Mesendoderm (in vitro differentiated cells): ENCODE measurements around the gene ERI3.

ENCODE experiments used
- DNase-seq: peaks from one replicate; pipeline ENCODE4 v3.0.0; 2013
- H2AK5ac ChIP-seq: 2 replicates; pipeline ENCODE4 v1.6.1; 2013; ENCODE audit warnings: low read length, inconsistent platforms
- H2BK120ac ChIP-seq: 2 replicates; pipeline ENCODE4 v1.6.1; 2013; ENCODE audit warnings: low read depth, mild to moderate bottlenecking, low read length, moderate library complexity, mixed read lengths
- H2BK15ac ChIP-seq: replicated peaks from 2 replicates; pipeline ENCODE4 v1.6.1; 2013; ENCODE audit warnings: low read depth, mild to moderate bottlenecking, moderate library complexity
- H2BK5ac ChIP-seq: 2 replicates; pipeline ENCODE4 v1.6.1; 2013; ENCODE audit warnings: low read length, inconsistent platforms
- H3K18ac ChIP-seq: 2 replicates; pipeline ENCODE4 v1.6.1; 2013; ENCODE audit warnings: mild to moderate bottlenecking, low read length, mixed read lengths
- H3K23ac ChIP-seq: one replicate; pipeline ENCODE4 v1.6.1; 2013; ENCODE audit warnings: low read length
- H3K27ac ChIP-seq: 2 replicates; pipeline ENCODE4 v1.5.1; 2013; ENCODE audit warnings: low read depth, mild to moderate bottlenecking, inconsistent platforms, low read length, moderate library complexity
- H3K27me3 ChIP-seq: 2 replicates; pipeline ENCODE4 v1.6.1; 2013; ENCODE audit warnings: low read length, control low read depth, mild to moderate bottlenecking, inconsistent platforms; ENCODE audit not compliant: insufficient read depth, poor library complexity
- H3K36me3 ChIP-seq: 2 replicates; pipeline ENCODE4 v1.6.1; 2013; ENCODE audit warnings: low read length, inconsistent platforms; ENCODE audit not compliant: control insufficient read depth, insufficient read depth
- H3K4ac ChIP-seq: one replicate; pipeline ENCODE4 v1.6.1; 2013; ENCODE audit warnings: low read depth, mild to moderate bottlenecking, low read length, moderate library complexity
- H3K4me1 ChIP-seq: 2 replicates; pipeline ENCODE4 v1.6.1; 2013; ENCODE audit warnings: low read depth, low read length, inconsistent platforms; ENCODE audit not compliant: control insufficient read depth
- H3K4me2 ChIP-seq: 2 replicates; pipeline ENCODE4 v1.6.1; 2013; ENCODE audit warnings: low read length
- H3K4me3 ChIP-seq: 2 replicates; pipeline ENCODE4 v1.5.1; 2013; ENCODE audit warnings: mild to moderate bottlenecking, low read length
- H3K56ac ChIP-seq: one replicate; pipeline ENCODE4 v1.6.1; 2013; ENCODE audit warnings: low read length
- H3K79me1 ChIP-seq: 2 replicates; pipeline ENCODE4 v1.6.1; 2013; ENCODE audit warnings: low read length, inconsistent platforms
- H3K79me2 ChIP-seq: 2 replicates; pipeline ENCODE4 v1.6.1; 2013; ENCODE audit warnings: mild to moderate bottlenecking, low read length; ENCODE audit not compliant: control insufficient read depth, insufficient read depth
- H3K9ac ChIP-seq: 2 replicates; pipeline ENCODE4 v1.6.1; 2013; ENCODE audit warnings: low read length, inconsistent platforms
- H4K5ac ChIP-seq: one replicate; pipeline ENCODE4 v1.6.1; 2013; ENCODE audit warnings: low read length
- H4K8ac ChIP-seq: one replicate; pipeline ENCODE4 v1.6.1; 2013; ENCODE audit warnings: low read depth, mild to moderate bottlenecking, control low read depth, low read length, moderate library complexity
- WGBS: extraction: QIAGEN DNeasy Blood & Tissue Kit; methylation state at CpG from one replicate; pipeline ENCODE4 v1.1.7; 2013; ENCODE audit warnings: low lambda C conversion rate, missing lambda C conversion rate; ENCODE audit not compliant: insufficient coverage; ENCODE audit errors: extremely low coverage; 5-methylcytosine and 5-hydroxymethylcytosine counted together

Gene ERI3

DNA sequence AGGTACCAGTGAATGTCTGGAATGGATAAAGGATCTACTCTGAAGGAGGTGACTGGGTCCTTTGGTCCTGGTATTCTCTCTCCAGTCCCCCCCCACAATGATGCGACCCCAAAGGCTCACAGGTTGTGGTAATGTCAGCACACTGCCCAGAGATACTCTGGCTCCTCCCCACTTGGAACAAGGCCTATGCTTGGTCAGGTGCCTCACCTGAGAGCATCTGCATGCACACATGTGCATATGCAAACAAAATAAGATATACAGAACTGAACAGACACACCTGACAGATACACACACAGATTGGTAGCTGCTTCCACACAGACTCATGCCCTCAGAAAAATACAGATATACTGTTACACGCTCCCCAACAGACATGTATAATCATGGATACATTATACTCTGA lies 108.3 kb downstream of the ERI3 start:
- no CpG with 5 or more reads among the region's 2 CpGs for WGBS
- H4K8ac ChIP-seq, result no peak overlapping the region
- H2BK5ac ChIP-seq, result no peak overlapping the region
- no peak overlapping the region for H3K4me3 ChIP-seq
- peaks cover 3% of the 10 kb centered on the region for H3K79me1 ChIP-seq
- H3K4ac ChIP-seq, result no peak overlapping the region
- H3K27ac ChIP-seq, result no peak overlapping the region
- no peak overlapping the region for H3K23ac ChIP-seq
- H3K4me1 ChIP-seq, result peaks cover 16% of the 10 kb centered on the region
- no peak overlapping the region for H3K9ac ChIP-seq
- H2AK5ac ChIP-seq, result no peak overlapping the region
- DNase-seq, result no peak
- H3K18ac ChIP-seq, result no peak overlapping the region
- H4K5ac ChIP-seq, result no peak overlapping the region
- no peaks in the 10 kb centered on the region for H3K79me2 ChIP-seq
- H3K4me2 ChIP-seq, result no peak overlapping the region
- no peak overlapping the region for H3K56ac ChIP-seq
- H3K36me3 ChIP-seq, result no peaks in the 10 kb centered on the region
- H3K27me3 ChIP-seq, result no peaks in the 10 kb centered on the region
- no peak overlapping the region for H2BK15ac ChIP-seq
- no peak overlapping the region for H2BK120ac ChIP-seq

DNA sequence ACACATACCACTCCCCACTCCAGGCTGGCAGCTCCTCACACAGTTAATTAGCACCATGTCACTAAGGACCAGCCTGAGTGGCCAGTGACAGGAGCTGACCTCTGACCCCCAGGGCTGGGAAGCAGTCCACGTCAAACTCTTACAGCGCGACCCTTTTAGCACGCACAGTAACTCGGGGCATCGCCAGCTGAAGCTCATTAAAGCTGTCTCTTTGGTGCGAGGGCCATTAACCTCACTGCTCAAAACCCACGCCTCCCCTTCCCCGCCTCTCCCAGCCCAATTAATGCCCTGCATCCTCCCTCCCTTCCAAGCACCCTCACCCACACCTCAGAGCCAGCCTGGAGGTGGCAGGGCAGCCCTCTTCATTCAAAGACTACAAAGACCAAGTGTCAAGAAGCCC lies 110.1 kb downstream of the ERI3 start:
- no peaks in the 10 kb centered on the region for H3K79me2 ChIP-seq
- H4K8ac ChIP-seq, result no peak overlapping the region
- H2BK15ac ChIP-seq, result no peak overlapping the region
- H3K9ac ChIP-seq, result no peak overlapping the region
- H3K79me1 ChIP-seq, result peaks cover 3% of the 10 kb centered on the region
- peaks cover 29% of the 10 kb centered on the region for H3K4me1 ChIP-seq
- H3K56ac ChIP-seq, result peak overlapping the region; percentile 3
- no peak overlapping the region for H3K27ac ChIP-seq
- no peak overlapping the region for H3K4me3 ChIP-seq
- H3K18ac ChIP-seq, result no peak overlapping the region
- no peaks in the 10 kb centered on the region for H3K36me3 ChIP-seq
- WGBS, result no CpG with 5 or more reads among the region's 9 CpGs
- no peak overlapping the region for H2AK5ac ChIP-seq
- H2BK5ac ChIP-seq, result no peak overlapping the region
- H3K27me3 ChIP-seq, result no peaks in the 10 kb centered on the region
- no peak overlapping the region for H2BK120ac ChIP-seq
- peak overlapping the region; percentile 15 for H3K23ac ChIP-seq
- no peak overlapping the region for H3K4me2 ChIP-seq
- DNase-seq, result no peak
- H3K4ac ChIP-seq, result no peak overlapping the region
- no peak overlapping the region for H4K5ac ChIP-seq

DNA sequence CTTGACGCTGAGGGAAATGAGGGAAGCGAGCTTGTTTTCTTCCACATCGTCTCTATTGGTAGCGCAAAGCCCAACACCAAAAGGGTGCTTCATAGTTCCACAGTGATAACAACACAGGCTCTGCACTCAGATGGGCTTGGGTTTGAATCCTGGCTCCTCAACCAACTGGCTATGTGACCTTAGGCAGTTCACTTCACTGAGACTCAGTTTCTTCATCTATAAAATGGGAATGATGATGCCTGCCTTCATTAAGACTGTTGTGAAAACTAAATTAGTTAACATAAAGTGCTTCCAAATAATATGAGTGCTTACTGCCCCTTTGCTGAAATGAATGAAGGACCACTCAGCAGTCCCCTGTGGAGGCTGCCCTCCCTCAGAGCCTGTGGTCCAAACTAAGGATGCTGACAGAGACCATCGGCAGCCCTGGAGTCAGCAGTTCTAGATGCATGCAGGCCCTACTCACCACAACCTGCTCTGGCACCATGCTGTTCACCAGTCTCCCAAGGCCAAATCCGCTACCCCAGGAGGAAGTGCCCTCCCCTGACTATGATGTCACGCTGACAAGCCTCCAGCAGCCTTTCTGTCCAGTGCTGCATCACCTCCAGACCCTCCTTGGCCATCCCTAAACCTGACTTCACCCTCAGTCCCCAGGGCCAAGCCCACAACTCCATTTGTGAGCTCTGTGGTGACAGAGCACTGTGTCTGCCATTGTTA lies 111.1 kb downstream of the ERI3 start:
- Histone ChIP-seq H2BK120ac (no peak overlapping the region), H4K5ac (no peak overlapping the region), H3K4ac (no peak overlapping the region), H3K27ac (no peak overlapping the region), H3K56ac (peak overlapping the region; percentile 47), H2BK15ac (no peak overlapping the region), H3K4me3 (no peak overlapping the region), H3K18ac (no peak overlapping the region), H3K9ac (no peak overlapping the region), H3K79me2 (no peaks in the 10 kb centered on the region), H3K36me3 (no peaks in the 10 kb centered on the region), H2AK5ac (peak overlapping the region; percentile 51), H3K79me1 (peaks cover 3% of the 10 kb centered on the region), H2BK5ac (peak overlapping the region; percentile 66), H3K4me1 (peaks cover 33% of the 10 kb centered on the region), H4K8ac (no peak overlapping the region), H3K4me2 (no peak overlapping the region), H3K27me3 (no peaks in the 10 kb centered on the region), H3K23ac (no peak overlapping the region)
- no peak for DNase-seq
- no CpG with 5 or more reads among the region's 7 CpGs for WGBS

DNA sequence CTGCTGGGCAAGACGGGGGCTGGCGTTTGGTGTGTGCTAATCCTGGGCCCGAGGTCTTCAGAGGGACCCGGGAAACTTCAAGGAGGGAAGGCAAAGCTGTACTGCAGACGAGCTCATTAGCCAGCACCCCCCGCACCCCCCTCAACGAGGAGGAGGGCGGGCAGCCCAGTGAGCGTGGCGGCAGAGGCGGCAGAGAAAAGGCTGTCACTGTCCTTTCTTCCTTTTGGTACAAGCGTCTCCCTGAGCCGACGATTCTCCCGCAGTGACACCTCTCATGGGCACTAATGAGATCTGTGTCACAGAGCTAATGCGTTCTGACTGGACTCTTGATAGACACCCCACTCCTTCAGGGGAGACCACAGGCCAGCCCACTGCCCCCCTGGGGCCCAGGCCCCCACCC lies 112.3 kb downstream of the ERI3 start:
- H3K4me3 ChIP-seq, result no peak overlapping the region
- H2BK120ac ChIP-seq, result no peak overlapping the region
- H2BK5ac ChIP-seq, result peak overlapping the region; percentile 56
- H3K18ac ChIP-seq, result no peak overlapping the region
- no peak overlapping the region for H3K4me2 ChIP-seq
- H2BK15ac ChIP-seq, result no peak overlapping the region
- DNase-seq, result no peak
- H3K4me1 ChIP-seq, result peaks cover 39% of the 10 kb centered on the region
- no peak overlapping the region for H3K27ac ChIP-seq
- no CpG with 5 or more reads among the region's 16 CpGs for WGBS
- no peak overlapping the region for H2AK5ac ChIP-seq
- H3K79me1 ChIP-seq, result peaks cover 3% of the 10 kb centered on the region
- H3K27me3 ChIP-seq, result no peaks in the 10 kb centered on the region
- H3K56ac ChIP-seq, result peak overlapping the region; percentile 58
- H4K8ac ChIP-seq, result no peak overlapping the region
- no peaks in the 10 kb centered on the region for H3K36me3 ChIP-seq
- H3K23ac ChIP-seq, result no peak overlapping the region
- H3K9ac ChIP-seq, result no peak overlapping the region
- H4K5ac ChIP-seq, result no peak overlapping the region
- H3K4ac ChIP-seq, result no peak overlapping the region
- no peaks in the 10 kb centered on the region for H3K79me2 ChIP-seq

DNA sequence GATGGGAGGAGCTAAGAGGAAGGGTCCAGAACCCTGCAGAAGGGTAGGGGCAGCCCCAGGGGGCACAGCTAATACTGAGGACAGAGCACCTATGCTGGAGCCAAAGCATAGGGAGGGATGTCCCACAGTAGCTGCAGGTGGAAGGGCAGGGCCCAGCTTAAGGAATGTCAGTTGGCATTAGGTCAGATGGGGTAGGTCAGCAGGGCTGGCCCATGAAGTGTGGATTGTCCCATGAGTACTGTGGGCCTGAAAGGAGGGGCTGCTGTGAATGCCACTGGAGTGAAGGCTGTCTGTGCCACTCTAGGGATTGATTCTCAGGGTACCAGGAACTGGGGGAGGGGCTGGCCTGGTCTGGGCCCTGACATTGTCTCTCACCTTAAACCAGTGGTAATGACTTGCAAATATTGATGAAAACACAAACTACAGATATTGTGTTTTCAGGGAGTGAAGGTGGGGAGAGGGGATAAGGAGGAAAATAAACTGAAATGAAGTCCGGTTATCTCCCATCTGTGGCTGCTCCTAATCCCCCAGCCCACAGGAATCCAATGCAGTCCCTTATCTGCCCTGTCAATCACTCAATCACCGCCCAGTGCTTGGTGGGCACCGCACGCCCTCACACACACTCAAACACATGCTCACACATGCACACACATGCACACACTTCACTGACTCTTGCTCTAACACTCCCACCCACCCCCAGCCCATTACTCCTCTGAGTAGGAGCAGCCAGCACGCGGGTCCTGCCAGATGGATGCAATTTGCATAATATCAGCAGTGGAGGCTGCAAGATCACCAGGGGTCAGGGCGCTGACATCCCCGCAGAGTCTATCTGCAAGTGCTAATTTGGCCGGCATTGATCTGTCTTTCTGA lies 114.0 kb downstream of the ERI3 start:
- no CpG with 5 or more reads among the region's 9 CpGs for WGBS
- Histone ChIP-seq H3K27ac (peak overlapping the region; percentile 79), H3K4me2 (no peak overlapping the region), H3K36me3 (no peaks in the 10 kb centered on the region), H3K4me3 (no peak overlapping the region), H3K4ac (no peak overlapping the region), H4K8ac (no peak overlapping the region), H3K79me2 (no peaks in the 10 kb centered on the region), H3K79me1 (peaks cover 3% of the 10 kb centered on the region), H3K23ac (no peak overlapping the region), H3K4me1 (peaks cover 39% of the 10 kb centered on the region), H3K18ac (no peak overlapping the region), H3K27me3 (no peaks in the 10 kb centered on the region), H2AK5ac (peak overlapping the region; percentile 81), H2BK120ac (no peak overlapping the region), H2BK5ac (peak overlapping the region; percentile 95), H3K9ac (peak overlapping the region; percentile 19), H2BK15ac (no peak overlapping the region), H3K56ac (peak overlapping the region; percentile 89), H4K5ac (no peak overlapping the region)
- DNase-seq, result peak; percentile 79
